ENCODE data around the gene ECE1.

GRCh38 chr1:21192871-21193270 is 97.4 kb downstream of the ECE1 start:
- no peak for TF ChIP-seq CTCF (IDR thresholded peaks at IDR 0.05)
- TF ChIP-seq, protein P1, sequence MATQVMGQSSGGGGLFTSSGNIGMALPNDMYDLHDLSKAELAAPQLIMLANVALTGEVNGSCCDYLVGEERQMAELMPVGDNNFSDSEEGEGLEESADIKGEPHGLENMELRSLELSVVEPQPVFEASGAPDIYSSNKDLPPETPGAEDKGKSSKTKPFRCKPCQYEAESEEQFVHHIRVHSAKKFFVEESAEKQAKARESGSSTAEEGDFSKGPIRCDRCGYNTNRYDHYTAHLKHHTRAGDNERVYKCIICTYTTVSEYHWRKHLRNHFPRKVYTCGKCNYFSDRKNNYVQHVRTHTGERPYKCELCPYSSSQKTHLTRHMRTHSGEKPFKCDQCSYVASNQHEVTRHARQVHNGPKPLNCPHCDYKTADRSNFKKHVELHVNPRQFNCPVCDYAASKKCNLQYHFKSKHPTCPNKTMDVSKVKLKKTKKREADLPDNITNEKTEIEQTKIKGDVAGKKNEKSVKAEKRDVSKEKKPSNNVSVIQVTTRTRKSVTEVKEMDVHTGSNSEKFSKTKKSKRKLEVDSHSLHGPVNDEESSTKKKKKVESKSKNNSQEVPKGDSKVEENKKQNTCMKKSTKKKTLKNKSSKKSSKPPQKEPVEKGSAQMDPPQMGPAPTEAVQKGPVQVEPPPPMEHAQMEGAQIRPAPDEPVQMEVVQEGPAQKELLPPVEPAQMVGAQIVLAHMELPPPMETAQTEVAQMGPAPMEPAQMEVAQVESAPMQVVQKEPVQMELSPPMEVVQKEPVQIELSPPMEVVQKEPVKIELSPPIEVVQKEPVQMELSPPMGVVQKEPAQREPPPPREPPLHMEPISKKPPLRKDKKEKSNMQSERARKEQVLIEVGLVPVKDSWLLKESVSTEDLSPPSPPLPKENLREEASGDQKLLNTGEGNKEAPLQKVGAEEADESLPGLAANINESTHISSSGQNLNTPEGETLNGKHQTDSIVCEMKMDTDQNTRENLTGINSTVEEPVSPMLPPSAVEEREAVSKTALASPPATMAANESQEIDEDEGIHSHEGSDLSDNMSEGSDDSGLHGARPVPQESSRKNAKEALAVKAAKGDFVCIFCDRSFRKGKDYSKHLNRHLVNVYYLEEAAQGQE (IDR thresholded peaks at IDR 0.05; ENCODE audit: insufficient read depth in 1 of 2, low read depth in 2 of 2, low read length in 1 of 2) = no peak
